Colonic mucosa (tissue), 4 donors: ENCODE data around the gene PEPD. TPM values are rescaled to one million over a fixed set of nuclear protein-coding genes. Genes with fewer than 3 reads are reported as not detected.

Experiments used
- DNase-seq: peaks from one replicate; pipeline ENCODE4 v3.0.0-alpha.2; 2020
- H3K27ac ChIP-seq: fragments of 200-600 bp; one replicate; pipeline ENCODE4 v1.8.0; 2021
- H3K27me3 ChIP-seq: fragments of 200-600 bp; one replicate; pipeline ENCODE4 v1.8.0; 2021
- H3K36me3 ChIP-seq: fragments of 200-600 bp; one replicate; pipeline ENCODE4 v1.8.0; 2021
- H3K4me1 ChIP-seq: fragments of 200-600 bp; one replicate; pipeline ENCODE4 v1.8.0; 2021; ENCODE audit warnings: mild to moderate bottlenecking
- H3K4me3 ChIP-seq: fragments of 200-600 bp; one replicate; pipeline ENCODE4 v1.8.0; 2021
- H3K9ac ChIP-seq, 2 donors: one replicate each; pipeline ENCODE4 v1.7.0; 2013; ENCODE audit warnings: control low read depth in 2 of 2, low read depth in 2 of 2, low read length in 2 of 2
- H3K9me3 ChIP-seq: fragments of 200-600 bp; one replicate; pipeline ENCODE4 v1.8.0; 2021
- intact Hi-C: fragments of 100-400 bp; cut with DNase I; formaldehyde crosslinking; loops from one replicate; pipeline ENCODE4 v1.14.1; 2022
- total RNA-seq, 2 donors: library from RNA; stranded (reverse); fragmentation: NEBNext Ultra II Directional in 1 of 2; extraction: Animal tissue kit (Norgen Biotek cat#: 25700) in 1 of 2; gene quantifications; one replicate each; pipeline ENCODE4 v1.2.1, GENCODE V29; 2021
- TF ChIP-seq, protein P1 (sequence below): fragments of 200-600 bp; IDR thresholded peaks from one replicate; pipeline ENCODE4 v1.8.0; 2022; ENCODE audit warnings: antibody characterized with exemption, mild to moderate bottlenecking
- donor health status: healthy.
- donor health status: DM: no; HTN: no; CAD: no.
- donor health status: DM: no; HTN: no; CAD: no.

PEPD gene
- total RNA-seq, 2 donors from 2014 or later = 47.9 to 71.4 TPM

- Histone ChIP-seq H3K27ac (no peak overlapping the region), H3K9me3 (no peaks in the 10 kb centered on the region), H3K4me3 (no peak overlapping the region), H3K36me3 (no peaks in the 10 kb centered on the region), H3K27me3 (no peaks in the 10 kb centered on the region), H3K9ac (no peak overlapping the region), H3K4me1 (no peaks in the 10 kb centered on the region)
- intact Hi-C loops = no loop called here
- no peak for DNase-seq
- TF ChIP-seq, protein P1, sequence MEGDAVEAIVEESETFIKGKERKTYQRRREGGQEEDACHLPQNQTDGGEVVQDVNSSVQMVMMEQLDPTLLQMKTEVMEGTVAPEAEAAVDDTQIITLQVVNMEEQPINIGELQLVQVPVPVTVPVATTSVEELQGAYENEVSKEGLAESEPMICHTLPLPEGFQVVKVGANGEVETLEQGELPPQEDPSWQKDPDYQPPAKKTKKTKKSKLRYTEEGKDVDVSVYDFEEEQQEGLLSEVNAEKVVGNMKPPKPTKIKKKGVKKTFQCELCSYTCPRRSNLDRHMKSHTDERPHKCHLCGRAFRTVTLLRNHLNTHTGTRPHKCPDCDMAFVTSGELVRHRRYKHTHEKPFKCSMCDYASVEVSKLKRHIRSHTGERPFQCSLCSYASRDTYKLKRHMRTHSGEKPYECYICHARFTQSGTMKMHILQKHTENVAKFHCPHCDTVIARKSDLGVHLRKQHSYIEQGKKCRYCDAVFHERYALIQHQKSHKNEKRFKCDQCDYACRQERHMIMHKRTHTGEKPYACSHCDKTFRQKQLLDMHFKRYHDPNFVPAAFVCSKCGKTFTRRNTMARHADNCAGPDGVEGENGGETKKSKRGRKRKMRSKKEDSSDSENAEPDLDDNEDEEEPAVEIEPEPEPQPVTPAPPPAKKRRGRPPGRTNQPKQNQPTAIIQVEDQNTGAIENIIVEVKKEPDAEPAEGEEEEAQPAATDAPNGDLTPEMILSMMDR = no peak
Measured at GRCh38 chr19:33438987-33439781, 82.4 kb downstream of the PEPD start.

GRCh38 chr19:33437821-33438671 is 83.5 kb downstream of the PEPD start:
- no peak overlapping the region for H3K4me3 ChIP-seq
- H3K36me3 ChIP-seq = no peaks in the 10 kb centered on the region
- no peaks in the 10 kb centered on the region for H3K4me1 ChIP-seq
- no peak overlapping the region for H3K9ac ChIP-seq
- intact Hi-C loops = no loop called here
- TF ChIP-seq, protein P1 = no peak
- no peak for DNase-seq
- no peaks in the 10 kb centered on the region for H3K9me3 ChIP-seq
- no peak overlapping the region for H3K27ac ChIP-seq
- no peaks in the 10 kb centered on the region for H3K27me3 ChIP-seq

DNA sequence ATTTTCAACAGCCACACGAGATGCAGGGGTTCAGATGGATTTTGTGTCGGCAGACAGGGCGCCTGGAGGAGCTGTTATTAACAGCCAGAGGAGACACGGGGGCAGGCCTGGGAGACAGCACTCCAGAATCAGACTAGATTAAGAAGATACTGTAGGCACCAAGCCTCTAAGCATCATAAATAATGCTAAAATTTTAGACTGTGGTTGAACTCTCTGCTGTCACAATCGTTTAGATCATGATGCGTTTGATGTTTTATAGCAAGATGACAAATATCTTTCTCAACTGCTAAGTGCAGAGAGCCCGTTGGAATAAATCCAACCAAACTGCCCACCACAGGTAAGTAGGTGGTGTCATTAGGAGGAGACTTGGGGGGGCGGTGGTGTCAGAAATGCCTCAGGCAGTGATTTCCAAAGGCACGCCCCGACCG is 84.2 kb downstream of the PEPD start:
- DNase-seq = no peak
- no peaks in the 10 kb centered on the region for H3K4me1 ChIP-seq
- no peaks in the 10 kb centered on the region for H3K27me3 ChIP-seq
- no peaks in the 10 kb centered on the region for H3K36me3 ChIP-seq
- H3K27ac ChIP-seq = no peak overlapping the region
- H3K9ac ChIP-seq = no peak overlapping the region
- TF ChIP-seq, protein P1 = no peak
- no peaks in the 10 kb centered on the region for H3K9me3 ChIP-seq
- intact Hi-C loops = no loop called here
- H3K4me3 ChIP-seq = no peak overlapping the region

DNA sequence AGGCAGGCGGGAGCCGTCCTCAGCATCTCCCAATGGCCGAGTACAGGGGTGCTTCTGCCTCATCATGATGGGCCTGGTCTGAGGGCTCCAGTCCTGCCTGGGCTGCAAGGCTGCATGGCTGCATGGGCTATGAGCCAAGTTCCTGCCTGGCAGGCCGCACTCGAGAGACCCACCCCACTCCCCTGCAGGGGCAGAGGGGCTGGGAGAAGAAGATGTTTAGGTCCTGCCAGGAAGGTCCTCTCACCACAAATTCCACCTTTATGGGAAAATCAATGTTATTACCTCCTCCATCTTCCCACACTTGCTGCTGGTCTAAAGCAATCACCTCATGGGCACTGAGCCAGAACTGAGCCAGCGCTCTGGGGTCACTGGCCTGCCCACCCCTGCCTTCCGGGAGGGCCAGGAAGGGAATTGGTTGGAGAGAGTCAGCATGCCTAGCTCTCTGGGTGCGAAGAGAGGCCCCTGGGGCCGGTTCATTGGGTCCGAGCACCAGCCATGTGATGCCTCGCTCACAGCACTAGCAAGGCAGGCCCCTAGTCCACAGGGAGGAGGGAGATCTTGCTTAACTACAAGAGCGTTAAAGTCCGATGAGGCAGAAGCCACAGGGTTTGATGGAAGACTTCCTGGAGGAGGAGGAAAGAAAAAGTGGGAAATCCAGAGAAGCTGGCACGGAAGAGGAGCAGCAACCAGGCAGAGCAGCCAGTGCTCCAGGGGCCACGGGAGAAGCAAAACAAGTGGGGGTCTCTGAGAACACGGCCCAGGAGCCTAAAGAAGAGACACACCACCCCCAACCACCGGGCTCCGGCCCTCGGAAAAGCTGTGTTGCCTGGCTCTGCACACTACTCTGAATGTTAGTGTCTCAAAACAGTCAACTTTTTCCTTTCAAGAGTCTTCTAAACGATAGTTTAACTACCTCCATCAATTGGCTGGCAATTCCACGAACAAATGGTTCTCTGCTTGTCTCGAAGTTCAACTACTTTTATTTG is 84.9 kb downstream of the PEPD start:
- Histone ChIP-seq H3K9me3 (no peaks in the 10 kb centered on the region), H3K27me3 (no peaks in the 10 kb centered on the region), H3K9ac (no peak overlapping the region), H3K4me3 (no peak overlapping the region), H3K27ac (no peak overlapping the region), H3K4me1 (no peaks in the 10 kb centered on the region), H3K36me3 (no peaks in the 10 kb centered on the region)
- no peak for DNase-seq
- intact Hi-C loops = no loop called here
- TF ChIP-seq, protein P1 = no peak
